Natural killer cell (primary cell): ENCODE data around the gene CCAR1. TPM values are rescaled to one million over a fixed set of nuclear protein-coding genes. Genes with fewer than 3 reads are reported as not detected.

Source experiments
- ATAC-seq, 3 donors: fragments of 150-1000 bp in 2 of 3; fragments of 200-7000 bp in 1 of 3; cut with Tn5 transposase; 1 replicate in 1 of 3; 2 replicates in 2 of 3; pipeline ENCODE4 v1.10.0; 2021; ENCODE audit warnings: mild to moderate bottlenecking in 2 of 3, moderate library complexity in 2 of 3
- DNase-seq, 2 donors: peaks; one replicate each; pipeline versions ENCODE4 v3.0.0 to v3.0.0-alpha.2; 2013 to 2021; ENCODE audit warnings: mixed read lengths in 1 of 2
- H3K27ac ChIP-seq: one replicate; pipeline ENCODE4 v1.5.1; 2013; ENCODE audit warnings: mild to moderate bottlenecking, low read length
- H3K27me3 ChIP-seq: one replicate; pipeline ENCODE4 v1.6.1; 2013; ENCODE audit warnings: low read length; ENCODE audit not compliant: control insufficient read depth, insufficient read depth
- H3K36me3 ChIP-seq: one replicate; pipeline ENCODE4 v1.6.1; 2013; ENCODE audit warnings: low read length; ENCODE audit not compliant: control insufficient read depth, insufficient read depth
- H3K4me1 ChIP-seq: one replicate; pipeline ENCODE4 v1.6.1; 2013; ENCODE audit warnings: low read length; ENCODE audit not compliant: control insufficient read depth, insufficient read depth
- H3K4me3 ChIP-seq: one replicate; pipeline ENCODE4 v1.5.1; 2013; ENCODE audit warnings: low read length
- H3K9me3 ChIP-seq: one replicate; pipeline ENCODE4 v1.6.1; 2013; ENCODE audit warnings: low read length; ENCODE audit not compliant: control insufficient read depth, insufficient read depth
- H3K27ac Mint-ChIP-seq, 2 donors: one replicate each; pipeline ENCODE4 v1.8.0; 2022; ENCODE audit warnings: mild to moderate bottlenecking in 2 of 2, mixed read lengths in 2 of 2, moderate library complexity in 1 of 2
- H3K27me3 Mint-ChIP-seq, 2 donors: one replicate each; pipeline ENCODE4 v1.8.0; 2022; ENCODE audit warnings: low read depth in 2 of 2, mixed read lengths in 2 of 2
- H3K36me3 Mint-ChIP-seq: one replicate; pipeline ENCODE4 v1.8.0; 2022; ENCODE audit warnings: mixed read lengths
- H3K4me1 Mint-ChIP-seq, 2 donors: one replicate each; pipeline ENCODE4 v1.8.0; 2022; ENCODE audit warnings: mixed read lengths in 2 of 2
- H3K4me3 Mint-ChIP-seq: one replicate; pipeline ENCODE4 v1.8.0; 2022; ENCODE audit warnings: mild to moderate bottlenecking, moderate library complexity, mixed read lengths
- H3K9me3 Mint-ChIP-seq, 2 donors: one replicate each; pipeline ENCODE4 v1.8.0; 2022; ENCODE audit warnings: mixed read lengths in 2 of 2
- CTCF ChIP-seq: fragments of 200-600 bp; IDR thresholded peaks from one replicate; pipeline ENCODE4 v1.8.0; 2022; ENCODE audit warnings: antibody characterized with exemption
- WGBS: methylation state at CpG from one replicate; pipeline ENCODE4 v1.1.7; 2013; ENCODE audit warnings: missing lambda C conversion rate; ENCODE audit not compliant: insufficient coverage; 5-methylcytosine and 5-hydroxymethylcytosine counted together
- intact Hi-C: fragments of 100-400 bp; cut with micrococcal nuclease; formaldehyde crosslinking; loops from one replicate; pipeline ENCODE4 v1.14.2; 2022
- total RNA-seq, 4 donors: library from RNA; stranded (reverse); fragments of 120-200 nt in 1 of 4; gene quantifications; one replicate each; pipeline versions ENCODE4 v1.2.3 to v1.2.4, GENCODE V29; 2013 to 2022

CCAR1 gene
- total RNA-seq, 3 donors from 2014 or later (not counting 1 experiment from before 2014, with no cell fraction given) = 73.7 to 84.1 (median 77.6) TPM

- no peak overlapping the region for H3K4me3 ChIP-seq
- Mint-ChIP-seq H3K27me3 (no peaks in the 10 kb centered on the region), H3K4me3 (no peak overlapping the region), H3K27ac (no peak overlapping the region), H3K36me3 (no peaks in the 10 kb centered on the region), H3K9me3 (no peaks in the 10 kb centered on the region), H3K4me1 (peaks cover 0 to 6% of the 10 kb centered on the region in 2 donors)
- intact Hi-C loops = no loop called here
- H3K27ac ChIP-seq = no peak overlapping the region
- H3K36me3 ChIP-seq = no peaks in the 10 kb centered on the region
- H3K4me1 ChIP-seq = peaks cover 7% of the 10 kb centered on the region
- WGBS = 44% methylated on average over 6 of the region's 6 CpGs
- ATAC-seq (no peak), DNase-seq (peak in 1 of 2 donors; percentile 28)
- TF ChIP-seq CTCF = no peak
- H3K27me3 ChIP-seq = peaks cover 2% of the 10 kb centered on the region
- H3K9me3 ChIP-seq = no peaks in the 10 kb centered on the region
Observed at GRCh38 chr10:68829521-68829920, 108.5 kb downstream of the CCAR1 start.

- Histone ChIP-seq H3K9me3 (no peaks in the 10 kb centered on the region), H3K27me3 (peaks cover 2% of the 10 kb centered on the region), H3K36me3 (no peaks in the 10 kb centered on the region), H3K4me3 (no peak overlapping the region), H3K27ac (no peak overlapping the region), H3K4me1 (peaks cover 7% of the 10 kb centered on the region)
- TF ChIP-seq CTCF = no peak
- no peaks in the 10 kb centered on the region for H3K36me3 Mint-ChIP-seq
- no peak for DNase-seq
- no peak for ATAC-seq
- peaks cover 0 to 6% of the 10 kb centered on the region in 2 donors for H3K4me1 Mint-ChIP-seq
- WGBS = 90% methylated on average over 6 of the region's 6 CpGs
- H3K9me3 Mint-ChIP-seq = no peaks in the 10 kb centered on the region
- H3K4me3 Mint-ChIP-seq = no peak overlapping the region
- H3K27me3 Mint-ChIP-seq = no peaks in the 10 kb centered on the region
- intact Hi-C loops = no loop called here
- no peak overlapping the region for H3K27ac Mint-ChIP-seq
Observed at GRCh38 chr10:68829952-68830351, 108.9 kb downstream of the CCAR1 start.

GRCh38 chr10:68831961-68832455, 111.0 kb downstream of the CCAR1 start:
- DNase-seq = no peak
- H3K4me1 ChIP-seq = peaks cover 2% of the 10 kb centered on the region
- H3K4me1 Mint-ChIP-seq = no peaks in the 10 kb centered on the region
- ATAC-seq = no peak
- H3K9me3 ChIP-seq = no peaks in the 10 kb centered on the region
- no peak overlapping the region for H3K4me3 Mint-ChIP-seq
- H3K4me3 ChIP-seq = no peak overlapping the region
- no peak overlapping the region for H3K27ac ChIP-seq
- intact Hi-C loops = no loop called here
- peaks cover 2% of the 10 kb centered on the region for H3K27me3 ChIP-seq
- TF ChIP-seq CTCF = no peak
- H3K36me3 ChIP-seq = no peaks in the 10 kb centered on the region
- no peak overlapping the region for H3K27ac Mint-ChIP-seq
- no peaks in the 10 kb centered on the region for H3K36me3 Mint-ChIP-seq
- no peaks in the 10 kb centered on the region for H3K9me3 Mint-ChIP-seq
- 90% methylated on average over 5 of the region's 5 CpGs for WGBS
- H3K27me3 Mint-ChIP-seq = no peaks in the 10 kb centered on the region

- no peak overlapping the region for H3K27ac Mint-ChIP-seq
Observed at GRCh38 chr10:68832601-68833000, 111.6 kb downstream of the CCAR1 start.

More at GRCh38 chr10:68832601-68833000, 111.6 kb downstream of the CCAR1 start:
- intact Hi-C loops = no loop called here
- no peak for ATAC-seq
- H3K4me3 ChIP-seq = no peak overlapping the region
- no peaks in the 10 kb centered on the region for H3K4me1 Mint-ChIP-seq
- no peaks in the 10 kb centered on the region for H3K9me3 Mint-ChIP-seq
- H3K9me3 ChIP-seq = no peaks in the 10 kb centered on the region
- peaks cover 2% of the 10 kb centered on the region for H3K27me3 ChIP-seq
- no peaks in the 10 kb centered on the region for H3K36me3 Mint-ChIP-seq
- H3K27me3 Mint-ChIP-seq = no peaks in the 10 kb centered on the region
- H3K4me3 Mint-ChIP-seq = no peak overlapping the region
- H3K27ac ChIP-seq = no peak overlapping the region
- 95% methylated on average over 4 of the region's 4 CpGs for WGBS
- no peaks in the 10 kb centered on the region for H3K4me1 ChIP-seq
- no peak for TF ChIP-seq CTCF
- no peak for DNase-seq
- H3K36me3 ChIP-seq = no peaks in the 10 kb centered on the region
